ENCODE measurements around the gene SLC18A3.

The SLC18A3 gene

DNA sequence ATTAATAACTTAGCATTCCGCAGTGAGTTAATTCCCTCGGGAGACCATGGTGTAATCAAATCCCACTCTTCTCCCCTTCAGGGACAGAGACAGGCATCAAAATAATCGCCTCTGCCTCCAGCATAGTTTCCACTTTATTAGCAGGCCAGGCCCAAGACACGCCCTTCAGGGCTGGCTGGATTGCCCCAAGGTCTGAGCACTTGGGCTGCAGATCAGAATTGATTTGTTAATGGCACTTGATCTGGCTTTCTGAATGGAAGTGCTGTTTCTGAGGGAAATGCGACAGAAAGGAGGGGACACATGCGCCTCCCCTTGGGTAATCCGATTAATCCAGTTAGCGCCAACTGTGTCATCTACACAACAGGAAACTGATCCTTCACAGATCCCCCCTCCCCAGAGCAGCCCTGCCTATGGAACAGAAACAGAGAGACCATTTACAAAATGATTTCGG lies 19.3 kb downstream of the SLC18A3 start:
- no peak for DNase-seq

GRCh38 chr10:49631975-49632374 lies 21.9 kb downstream of the SLC18A3 start:
- no peak for DNase-seq

DNA sequence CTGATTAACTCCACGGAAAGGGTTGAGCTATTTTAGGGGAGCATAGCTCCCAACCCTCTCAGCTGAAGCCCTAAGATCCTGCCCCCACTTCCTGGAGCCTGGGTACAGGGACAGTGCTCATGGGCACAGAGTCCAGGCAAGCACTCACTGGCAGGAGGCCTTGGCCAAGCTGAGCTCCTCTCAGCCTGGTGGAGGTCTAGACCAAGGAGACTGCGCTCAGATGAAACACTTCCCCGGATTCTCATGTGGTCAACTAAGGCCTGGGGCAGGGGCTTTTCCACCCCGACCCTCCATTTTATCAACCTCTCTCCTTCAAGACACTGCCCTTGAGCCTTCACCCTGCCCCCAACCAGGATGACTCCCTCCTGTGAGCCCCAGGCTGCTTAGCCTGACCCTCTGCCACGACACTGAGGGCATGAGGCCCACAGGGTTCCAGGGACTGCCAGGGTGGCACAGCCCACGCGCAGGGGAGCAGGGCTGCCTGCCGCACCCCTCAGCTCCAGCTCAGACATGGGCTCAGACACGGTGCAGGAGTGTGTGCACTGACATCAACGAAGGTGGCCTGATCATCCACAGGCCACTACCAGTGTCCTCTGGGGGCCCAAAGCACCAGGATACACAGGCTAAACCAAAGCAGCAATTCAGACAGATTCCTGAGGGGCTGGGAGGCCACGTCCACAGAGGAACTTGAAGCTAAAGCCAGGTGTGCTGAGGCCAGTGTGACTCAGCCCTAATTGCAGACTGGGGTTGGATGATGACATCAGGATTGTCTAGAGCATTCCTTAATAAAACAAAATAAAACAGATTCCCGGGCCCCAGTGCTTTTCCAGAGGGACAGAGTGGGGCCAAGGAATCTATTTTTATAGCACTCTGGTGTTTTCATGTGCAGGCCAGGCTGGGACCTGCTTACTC lies 22.6 kb downstream of the SLC18A3 start:
- no peak for DNase-seq

DNA sequence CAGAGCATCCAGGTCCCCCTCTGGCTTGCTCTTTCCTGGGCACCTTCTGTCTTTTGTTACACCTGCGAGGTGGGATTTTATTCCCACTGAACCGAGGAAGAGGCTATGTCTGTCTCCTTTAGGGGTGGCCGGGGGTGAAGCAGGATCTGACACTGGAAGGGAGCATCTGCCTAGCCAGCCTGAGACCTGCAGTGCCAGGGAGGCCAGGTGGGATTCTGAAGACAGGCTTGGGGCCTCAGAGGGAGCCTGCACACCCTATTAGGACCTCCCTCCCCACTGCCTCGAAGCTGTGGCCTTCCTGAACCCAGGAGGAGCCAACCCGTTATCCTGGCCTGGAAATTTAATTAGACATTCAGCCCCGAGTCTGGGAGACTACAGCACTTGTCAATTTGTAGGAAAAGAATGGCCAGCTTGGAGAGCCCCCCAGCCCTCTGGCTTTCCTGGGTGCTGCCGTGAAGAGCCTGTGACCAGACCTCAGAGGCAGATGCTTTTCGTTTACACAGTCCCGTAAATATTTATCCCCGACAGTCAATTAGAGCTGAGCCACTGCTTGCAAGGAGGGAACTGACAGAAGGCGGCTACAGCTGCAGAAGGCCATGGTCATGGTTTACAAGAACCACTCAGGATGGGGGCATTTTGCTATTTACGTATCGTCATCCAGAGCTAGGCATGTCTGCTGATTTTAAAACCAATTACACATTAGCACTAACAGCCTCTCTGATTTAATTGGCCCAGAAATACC lies 23.4 kb downstream of the SLC18A3 start:
- no peak for DNase-seq

DNA sequence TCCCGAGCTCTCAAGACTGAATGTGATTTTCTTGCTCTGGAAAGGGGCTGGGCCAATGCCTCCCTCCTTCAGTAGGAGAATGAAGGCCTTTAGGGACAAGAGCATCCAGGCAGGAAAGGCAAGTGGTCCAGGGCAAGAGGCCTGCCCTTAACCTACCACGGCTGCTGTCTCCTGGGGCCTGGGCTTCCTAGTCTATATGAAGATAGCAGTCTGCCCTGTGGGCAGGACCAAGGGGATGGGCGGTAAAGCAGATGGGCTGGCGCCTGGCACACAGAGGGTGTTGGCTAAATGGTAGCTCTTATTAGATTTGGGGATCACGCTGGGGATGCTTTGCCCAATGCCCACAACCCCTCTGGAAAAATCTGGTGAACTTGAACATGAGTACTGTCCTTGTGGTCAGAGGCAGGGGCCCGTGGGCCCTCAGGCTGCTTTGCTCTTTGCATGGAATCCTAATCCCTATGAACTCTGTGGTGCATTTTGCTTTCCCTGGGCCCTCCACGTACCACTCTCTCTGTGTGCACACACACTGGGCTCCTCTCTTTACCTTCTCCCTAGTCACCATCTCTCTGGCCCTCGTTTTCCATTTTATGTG lies 24.1 kb downstream of the SLC18A3 start:
- no peak for DNase-seq

DNA sequence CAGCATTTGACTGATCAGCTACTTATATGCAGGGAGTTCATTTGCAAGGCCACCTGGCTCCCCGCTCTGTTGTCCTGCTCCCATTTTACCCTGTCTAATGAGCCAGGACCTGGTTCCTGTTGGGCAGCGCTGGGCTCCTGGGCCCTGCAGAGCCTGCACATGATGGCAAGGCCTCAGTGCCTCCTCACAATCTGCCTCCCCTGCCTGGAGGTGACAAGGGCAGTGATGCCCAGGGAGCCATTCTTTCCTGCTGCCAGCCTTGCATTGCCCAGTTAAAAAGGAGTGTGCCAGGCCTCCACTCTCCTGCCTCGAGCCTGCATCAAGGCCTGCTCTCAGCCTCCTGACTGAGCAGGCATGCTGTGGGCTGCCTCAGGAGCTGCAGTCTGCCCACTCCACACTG lies 32.2 kb downstream of the SLC18A3 start:
- DNase-seq, result no peak

- no peak for DNase-seq
Measured at GRCh38 chr10:49643241-49644034, 33.3 kb downstream of the SLC18A3 start.

DNA sequence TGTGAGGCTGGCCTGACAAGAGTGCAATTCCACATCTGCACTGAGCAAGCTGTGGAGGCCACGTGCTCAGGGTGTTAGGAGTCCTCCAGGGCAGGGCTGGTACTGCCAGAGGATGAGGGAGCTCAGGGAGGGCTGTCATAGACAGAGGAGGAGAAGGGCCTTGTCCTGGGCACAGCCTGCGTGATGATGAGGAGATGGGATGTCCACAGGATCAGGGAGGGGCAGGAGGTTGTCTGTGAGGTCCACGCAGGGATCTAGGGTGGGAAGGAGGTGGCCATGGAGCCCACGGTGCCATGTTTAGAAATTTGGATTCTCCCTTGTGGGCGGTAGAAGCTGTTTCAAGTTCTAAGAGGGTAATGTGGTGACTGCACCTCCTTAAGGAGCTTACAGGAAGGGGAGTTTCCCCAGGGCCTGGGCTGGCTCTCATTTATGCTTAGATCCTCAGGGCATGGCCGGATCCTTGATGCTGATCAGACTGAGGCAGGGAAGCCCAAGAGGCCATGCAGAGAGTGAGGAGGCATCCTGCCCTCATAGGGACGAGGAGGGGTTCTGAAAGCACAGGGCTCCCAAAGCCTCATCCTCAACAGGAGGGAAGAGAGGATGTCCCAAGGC lies 34.0 kb downstream of the SLC18A3 start:
- no peak for DNase-seq

GRCh38 chr10:49645417-49645816 lies 35.3 kb downstream of the SLC18A3 start:
- DNase-seq, result no peak

DNA sequence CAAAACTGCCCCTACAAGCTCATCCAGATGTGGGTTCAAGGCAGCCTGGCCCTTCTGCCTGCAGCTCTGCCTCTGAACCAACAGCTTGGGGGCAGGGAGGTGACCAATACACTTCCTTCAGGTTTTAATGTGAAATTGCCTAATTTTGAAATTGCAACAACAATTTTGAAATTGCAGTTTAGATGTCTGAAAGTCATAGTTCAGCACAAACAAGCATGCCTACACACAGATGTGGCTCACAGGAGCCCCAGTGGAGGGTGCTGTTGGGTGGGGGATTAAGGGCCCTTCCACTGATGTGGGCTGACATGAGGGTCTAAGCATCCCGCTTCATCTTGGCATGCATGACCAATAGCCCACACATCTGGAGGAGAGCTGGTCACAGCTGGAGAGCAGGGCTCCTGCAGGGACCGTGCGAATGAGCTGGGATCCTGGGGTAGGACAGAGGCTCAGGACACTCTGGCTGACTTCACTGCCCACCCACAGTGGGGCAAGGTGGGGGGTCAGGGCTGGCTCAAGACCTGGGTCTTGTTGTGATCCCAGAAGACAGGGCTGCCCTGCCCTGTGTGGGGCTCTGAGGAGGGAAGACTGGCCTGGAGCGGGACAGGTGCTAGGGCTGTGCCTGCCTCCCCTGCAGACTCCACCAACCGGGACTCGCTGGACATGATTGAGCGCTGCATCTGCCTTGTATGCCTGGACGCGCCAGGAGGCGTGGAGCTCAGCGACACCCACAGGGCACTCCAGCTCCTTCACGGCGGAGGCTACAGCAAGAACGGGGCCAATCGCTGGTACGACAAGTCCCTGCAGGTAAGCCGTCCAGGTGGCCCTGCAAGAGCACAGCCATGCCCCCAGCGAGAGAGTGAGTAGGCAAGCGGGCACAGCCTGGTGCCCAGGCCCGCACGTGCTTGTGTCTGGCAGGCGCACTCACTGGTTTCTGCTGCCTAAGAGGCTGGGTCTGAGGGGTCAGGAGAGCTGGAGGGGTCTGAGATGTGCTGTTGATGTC lies 36.1 kb downstream of the SLC18A3 start:
- DNase-seq, result no peak

DNA sequence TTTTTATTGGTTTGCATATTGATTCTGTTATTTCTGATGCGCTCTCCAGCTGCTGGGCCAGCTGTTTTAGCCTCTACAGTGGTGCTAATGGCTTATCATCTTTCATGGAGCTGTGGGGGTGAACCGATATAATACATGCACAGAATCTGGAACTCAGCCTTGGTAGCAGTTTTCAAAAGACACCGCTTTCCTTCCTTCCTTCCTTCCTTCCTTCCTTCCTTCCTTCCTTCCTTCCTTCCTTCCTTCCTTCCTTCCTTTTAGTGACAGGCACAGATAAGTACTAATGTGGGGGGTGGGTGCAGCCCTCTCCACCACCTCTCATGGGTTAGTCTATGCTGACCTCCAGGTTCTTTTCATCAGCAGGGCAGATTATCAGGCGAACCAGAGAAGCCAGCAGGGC lies 37.4 kb downstream of the SLC18A3 start:
- no peak for DNase-seq

- DNase-seq, result no peak
Measured at GRCh38 chr10:49647985-49648795, 38.1 kb downstream of the SLC18A3 start.

DNA sequence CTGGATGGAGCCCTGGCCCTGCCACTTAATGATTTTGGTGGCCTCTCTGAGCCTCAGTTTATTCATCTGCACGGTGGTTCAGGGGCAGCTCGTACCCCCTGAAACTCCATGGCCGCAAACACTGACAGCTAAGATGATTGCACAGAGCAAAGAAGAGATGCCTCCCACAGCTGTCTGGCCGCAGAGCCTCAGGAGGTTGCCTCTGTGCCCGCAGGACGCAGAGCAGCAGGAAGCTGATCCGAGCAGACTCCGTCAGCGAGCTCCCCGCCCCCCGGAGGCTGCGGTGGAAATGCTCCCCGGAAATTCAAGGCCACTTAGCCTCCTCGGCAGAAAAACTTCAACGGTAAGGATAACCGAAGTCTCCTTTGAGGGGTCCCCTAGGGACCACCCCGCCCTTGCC lies 39.2 kb downstream of the SLC18A3 start:
- peak; percentile 4 for DNase-seq

DNA sequence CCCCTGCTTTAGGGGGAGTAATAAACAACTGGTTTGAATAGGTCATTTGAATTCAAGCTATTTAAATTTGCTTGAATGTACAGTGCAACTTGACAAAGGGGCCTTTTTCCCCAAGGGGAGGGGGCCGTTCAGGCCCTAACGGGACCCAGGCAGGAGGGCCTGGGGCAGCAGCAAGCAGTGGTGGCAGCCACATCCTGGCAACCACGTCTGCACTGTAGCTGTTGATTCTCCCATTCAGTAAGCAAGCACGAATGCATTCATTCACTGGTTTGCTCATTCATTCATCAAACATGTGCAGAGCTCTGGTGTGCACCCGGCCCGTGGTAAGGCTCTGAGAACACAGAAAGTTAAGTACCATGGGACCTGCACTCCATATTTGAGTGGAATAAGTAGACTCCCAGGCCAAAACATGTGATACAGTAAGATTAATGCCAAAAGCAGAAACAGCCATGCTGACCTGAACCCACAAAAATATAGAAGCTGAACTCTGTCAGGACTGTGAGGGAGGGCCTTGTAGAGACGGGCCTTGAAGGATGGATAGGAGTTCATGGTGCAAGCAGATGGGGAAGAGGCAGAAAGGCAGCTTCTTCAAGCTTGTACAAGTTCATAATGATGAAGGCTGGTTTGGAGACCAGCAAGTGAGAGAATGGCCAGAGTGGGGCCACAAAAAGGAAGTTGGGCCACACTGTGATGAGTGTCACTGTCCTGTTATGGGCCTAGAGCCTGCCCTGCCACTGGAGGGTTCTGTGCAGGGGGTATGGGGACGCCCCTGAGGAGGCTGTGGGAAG lies 40.0 kb downstream of the SLC18A3 start:
- DNase-seq, result no peak

GRCh38 chr10:49650724-49651034 lies 40.6 kb downstream of the SLC18A3 start:
- DNase-seq, result no peak

DNA sequence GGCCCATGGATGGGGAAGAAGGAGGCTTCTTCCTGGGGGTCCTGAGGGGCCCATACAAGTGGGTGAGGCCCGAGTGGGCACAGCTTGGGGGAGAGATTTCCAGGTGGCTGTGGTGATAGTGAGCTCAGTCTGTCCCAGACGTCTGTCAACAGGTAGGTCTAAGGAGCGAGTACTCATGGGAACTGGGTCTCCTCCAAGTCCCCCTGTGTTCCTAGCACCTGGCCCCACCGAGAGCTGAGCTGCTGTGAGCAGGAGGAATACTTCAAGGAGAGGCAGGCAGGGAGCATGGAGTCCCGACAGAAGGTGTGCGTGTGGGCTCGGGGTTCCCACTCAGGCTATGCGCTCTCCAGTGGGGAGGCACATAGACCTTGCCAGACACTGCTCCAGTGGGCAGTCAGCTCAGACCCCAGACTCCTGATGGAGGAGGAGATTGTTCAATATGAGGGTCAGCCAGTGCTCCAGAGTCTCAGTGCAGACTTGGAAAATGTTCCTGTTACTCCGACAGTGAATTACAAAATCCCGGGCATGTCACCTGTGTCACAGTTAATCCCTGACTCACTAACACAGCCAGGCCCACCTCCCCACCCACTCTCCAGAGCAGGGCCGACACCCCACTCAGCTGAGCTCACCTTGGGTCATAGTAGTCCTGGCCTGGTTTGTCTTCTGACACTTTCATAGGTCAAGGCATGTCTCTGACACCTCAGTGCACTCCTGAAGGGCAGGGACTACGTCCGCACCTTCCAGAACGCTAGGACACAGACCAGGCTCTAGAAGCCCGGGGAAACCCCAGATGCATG lies 41.1 kb downstream of the SLC18A3 start:
- DNase-seq, result no peak

DNA sequence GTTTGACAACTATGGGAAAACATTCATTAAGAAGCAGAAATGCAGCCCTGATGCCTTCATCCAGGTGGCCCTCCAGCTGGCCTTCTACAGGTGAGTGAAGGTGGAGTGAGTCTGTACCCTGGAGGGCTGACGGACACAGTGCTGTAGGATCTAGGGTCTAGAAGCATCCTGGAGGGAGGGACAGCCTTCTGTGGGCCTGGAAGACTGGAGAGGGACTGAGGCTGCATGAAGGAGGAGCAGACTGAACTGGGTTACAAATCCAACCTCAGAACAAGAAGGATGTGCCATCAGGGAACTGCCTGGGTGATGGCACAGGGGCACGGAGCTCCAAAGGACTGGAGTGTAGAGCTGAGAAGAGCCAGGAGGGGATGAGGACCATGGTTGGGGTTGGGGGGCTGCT lies 41.8 kb downstream of the SLC18A3 start:
- no peak for DNase-seq
